HepG2 (cell line): ENCODE results near the gene SDCCAG8. TPM values are rescaled to one million over a fixed set of nuclear protein-coding genes. Genes with fewer than 3 reads are reported as not detected.

ENCODE experiments used
- ARHGAP35 ChIP-seq: sonication (generic); formaldehyde crosslinking; IDR thresholded peaks from 2 replicates; pipeline ENCODE4 v1.9.0; 2022; ENCODE audit warnings: mild to moderate bottlenecking, inconsistent platforms, moderate library complexity, missing genetic modification reagents, borderline replicate concordance
- ATF1 ChIP-seq: IDR thresholded peaks from 2 replicates; pipeline ENCODE4 v1.6.1; 2016; ENCODE audit warnings: mild to moderate bottlenecking, control low read depth
- CHCHD3 ChIP-seq: sonication (generic); formaldehyde crosslinking; IDR thresholded peaks from 2 replicates; pipeline ENCODE4 v1.8.0; 2022; ENCODE audit warnings: mild to moderate bottlenecking, missing genetic modification reagents, moderate library complexity
- HES4 ChIP-seq: sonication (generic); formaldehyde crosslinking; IDR thresholded peaks from 2 replicates; pipeline ENCODE4 v1.9.0; 2021; ENCODE audit warnings: mild to moderate bottlenecking, missing genetic modification reagents, borderline replicate concordance
- HOMEZ ChIP-seq: IDR thresholded peaks from 2 replicates; pipeline ENCODE4 v1.6.1; 2016; ENCODE audit warnings: low read depth
- PCBP2 ChIP-seq: fragments of 200-400 bp; formaldehyde crosslinking; optimal IDR thresholded peaks from 2 replicates; pipeline ENCODE3; 2018; ENCODE audit warnings: low read length, low read depth; ENCODE audit not compliant: poor library complexity, severe bottlenecking
- RELA ChIP-seq: sonication (generic); formaldehyde crosslinking; IDR thresholded peaks from 2 replicates; pipeline ENCODE4 v1.4.0; 2020; ENCODE audit warnings: missing genetic modification reagents
- ZNF101 ChIP-seq: sonication (generic); formaldehyde crosslinking; IDR thresholded peaks from 2 replicates; pipeline ENCODE4 v1.4.0; 2020; ENCODE audit warnings: mild to moderate bottlenecking, low read depth, missing genetic modification reagents, borderline replicate concordance
- ZNF160 ChIP-seq: sonication (generic); formaldehyde crosslinking; IDR thresholded peaks from 2 replicates; pipeline ENCODE4 v1.8.0; 2022; ENCODE audit warnings: mild to moderate bottlenecking, inconsistent platforms, missing genetic modification reagents
- ZNF256 ChIP-seq: sonication (generic); formaldehyde crosslinking; conservative IDR thresholded peaks from 2 replicates; pipeline ENCODE4 v1.4.0; 2020; ENCODE audit warnings: missing genetic modification reagents
- ZNF329 ChIP-seq: sonication (generic); formaldehyde crosslinking; IDR thresholded peaks from 2 replicates; pipeline ENCODE4 v1.9.0; 2021; ENCODE audit warnings: low read depth, mild to moderate bottlenecking, missing genetic modification reagents
- ZNF576 ChIP-seq: sonication (generic); formaldehyde crosslinking; IDR thresholded peaks from 2 replicates; pipeline ENCODE4 v1.4.0; 2020; ENCODE audit warnings: mild to moderate bottlenecking, missing genetic modification reagents
- ZNF713 ChIP-seq: sonication (generic); formaldehyde crosslinking; IDR thresholded peaks from 2 replicates; pipeline ENCODE4 v1.4.0; 2020; ENCODE audit warnings: mild to moderate bottlenecking, missing genetic modification reagents
- polyA plus RNA-seq, 8 experiments: library from polyadenylated mRNA; depleted of rRNA in 3 of 8; stranded (reverse) in 7 of 8; unstranded in 1 of 8; fragments of >200 nt; fragmentation: Illumina TruSeq in 4 of 8; extraction: Trizol in 4 of 8; gene quantifications; 2 replicates each; pipeline versions ENCODE4 v1.2.1 to v1.2.3, GENCODE V29; 2011 to 2016; ENCODE audit warnings: low read depth in 4 of 8, missing spikeins in 1 of 8, mixed read lengths in 1 of 8; ENCODE audit not compliant: insufficient read depth in 1 of 8
- total RNA-seq, 5 experiments: library from RNA; depleted of rRNA; stranded (reverse); fragments of >200 nt; fragmentation: Illumina TruSeq; extraction: Trizol; gene quantifications; 2 replicates each; pipeline ENCODE4 v1.2.3, GENCODE V29; 2016; ENCODE audit warnings: low read depth in 1 of 5
- TF ChIP-seq, protein P1 (sequence below): sonication (generic); formaldehyde crosslinking; IDR thresholded peaks from 2 replicates; pipeline ENCODE4 v1.8.0; 2022; ENCODE audit warnings: mild to moderate bottlenecking, missing genetic modification reagents, borderline replicate concordance
- TF ChIP-seq, protein P2 (sequence below): IDR thresholded peaks from 2 replicates; pipeline ENCODE4 v1.6.1; 2016; ENCODE audit warnings: missing biosample characterization, missing genetic modification reagents, low read depth
- TF ChIP-seq, protein P3 (sequence below): sonication (generic); formaldehyde crosslinking; conservative IDR thresholded peaks from 2 replicates; pipeline ENCODE4 v1.4.0; 2020; ENCODE audit warnings: mild to moderate bottlenecking, missing genetic modification reagents, moderate library complexity

The SDCCAG8 gene
- total and polyA plus RNA-seq, 2 of the 13 experiments (the other 11 are each of a cell fraction or from before 2014, with no cell fraction given): 9.5 to 13.4 TPM

GRCh38 chr1:243254927-243255790, 682 bp upstream of the SDCCAG8 start, which contains the start of gene CEP170 (continued):
- TF ChIP-seq, protein P1, sequence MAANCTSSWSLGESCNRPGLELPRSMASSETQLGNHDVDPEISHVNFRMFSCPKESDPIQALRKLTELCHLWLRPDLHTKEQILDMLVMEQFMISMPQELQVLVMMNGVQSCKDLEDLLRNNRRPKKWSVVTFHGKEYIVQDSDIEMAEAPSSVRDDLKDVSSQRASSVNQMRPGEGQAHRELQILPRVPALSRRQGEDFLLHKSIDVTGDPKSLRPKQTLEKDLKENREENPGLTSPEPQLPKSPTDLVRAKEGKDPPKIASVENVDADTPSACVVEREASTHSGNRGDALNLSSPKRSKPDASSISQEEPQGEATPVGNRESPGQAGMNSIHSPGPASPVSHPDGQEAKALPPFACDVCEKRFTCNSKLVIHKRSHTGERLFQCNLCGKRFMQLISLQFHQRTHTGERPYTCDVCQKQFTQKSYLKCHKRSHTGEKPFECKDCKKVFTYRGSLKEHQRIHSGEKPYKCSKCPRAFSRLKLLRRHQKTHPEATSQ (CRISPR knock-in tag): no peak
- no peak for TF ChIP-seq ATF1 (CRISPR knock-in tag)
- TF ChIP-seq, protein P2, sequence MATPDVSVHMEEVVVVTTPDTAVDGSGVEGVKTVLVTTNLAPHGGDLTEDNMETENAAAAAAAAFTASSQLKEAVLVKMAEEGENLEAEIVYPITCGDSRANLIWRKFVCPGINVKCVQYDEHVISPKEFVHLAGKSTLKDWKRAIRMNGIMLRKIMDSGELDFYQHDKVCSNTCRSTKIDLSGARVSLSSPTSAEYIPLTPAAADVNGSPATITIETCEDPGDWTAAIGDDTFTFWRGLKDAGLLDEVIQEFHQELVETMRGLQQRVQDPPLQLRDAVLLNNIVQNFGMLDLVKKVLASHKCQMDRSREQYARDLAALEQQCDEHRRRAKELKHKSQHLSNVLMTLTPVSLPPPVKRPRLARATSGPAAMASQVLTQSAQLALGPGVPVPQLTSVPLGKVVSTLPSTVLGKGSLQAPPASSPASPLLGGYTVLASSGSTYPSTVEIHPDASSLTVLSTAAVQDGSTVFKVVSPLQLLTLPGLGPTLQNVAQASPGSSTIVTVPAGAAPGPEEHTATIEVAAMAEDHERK (CRISPR knock-in tag): no peak
- TF ChIP-seq ARHGAP35: no peak
- 0 out of 2 replicates have a peak, but pooled peaks have one; percentile 47 for TF ChIP-seq ZNF101 (CRISPR knock-in tag)
- peak; percentile 28; the same call in 1 of the 2 replicates for TF ChIP-seq HOMEZ (CRISPR knock-in tag)
- 0 out of 2 replicates have a peak, but pooled peaks have one; percentile 15 for TF ChIP-seq ZNF160
- no peak for TF ChIP-seq ZNF576
- no peak for TF ChIP-seq ZNF329 (CRISPR knock-in tag)
- TF ChIP-seq ZNF713 (CRISPR knock-in tag): no peak
- TF ChIP-seq RELA (CRISPR knock-in tag): no peak
- TF ChIP-seq PCBP2: no peak
- no peak for TF ChIP-seq CHCHD3
- TF ChIP-seq ZNF256: no peak
- TF ChIP-seq HES4: 0 out of 2 replicates have a peak, but pooled peaks have one; percentile 33
- TF ChIP-seq, protein P3, sequence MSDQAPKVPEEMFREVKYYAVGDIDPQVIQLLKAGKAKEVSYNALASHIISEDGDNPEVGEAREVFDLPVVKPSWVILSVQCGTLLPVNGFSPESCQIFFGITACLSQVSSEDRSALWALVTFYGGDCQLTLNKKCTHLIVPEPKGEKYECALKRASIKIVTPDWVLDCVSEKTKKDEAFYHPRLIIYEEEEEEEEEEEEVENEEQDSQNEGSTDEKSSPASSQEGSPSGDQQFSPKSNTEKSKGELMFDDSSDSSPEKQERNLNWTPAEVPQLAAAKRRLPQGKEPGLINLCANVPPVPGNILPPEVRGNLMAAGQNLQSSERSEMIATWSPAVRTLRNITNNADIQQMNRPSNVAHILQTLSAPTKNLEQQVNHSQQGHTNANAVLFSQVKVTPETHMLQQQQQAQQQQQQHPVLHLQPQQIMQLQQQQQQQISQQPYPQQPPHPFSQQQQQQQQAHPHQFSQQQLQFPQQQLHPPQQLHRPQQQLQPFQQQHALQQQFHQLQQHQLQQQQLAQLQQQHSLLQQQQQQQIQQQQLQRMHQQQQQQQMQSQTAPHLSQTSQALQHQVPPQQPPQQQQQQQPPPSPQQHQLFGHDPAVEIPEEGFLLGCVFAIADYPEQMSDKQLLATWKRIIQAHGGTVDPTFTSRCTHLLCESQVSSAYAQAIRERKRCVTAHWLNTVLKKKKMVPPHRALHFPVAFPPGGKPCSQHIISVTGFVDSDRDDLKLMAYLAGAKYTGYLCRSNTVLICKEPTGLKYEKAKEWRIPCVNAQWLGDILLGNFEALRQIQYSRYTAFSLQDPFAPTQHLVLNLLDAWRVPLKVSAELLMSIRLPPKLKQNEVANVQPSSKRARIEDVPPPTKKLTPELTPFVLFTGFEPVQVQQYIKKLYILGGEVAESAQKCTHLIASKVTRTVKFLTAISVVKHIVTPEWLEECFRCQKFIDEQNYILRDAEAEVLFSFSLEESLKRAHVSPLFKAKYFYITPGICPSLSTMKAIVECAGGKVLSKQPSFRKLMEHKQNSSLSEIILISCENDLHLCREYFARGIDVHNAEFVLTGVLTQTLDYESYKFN (CRISPR knock-in tag): peak; percentile 24; the same call in 1 of the 2 replicates
